NCI-H1105 (cell line): ENCODE data around the gene CELSR1.
A peak's percentile ranks its signal among the peaks of the same experiment; 100 is the strongest.

ENCODE experiments used
- DNase-seq: peaks from one replicate; lab custom pipeline; 2025; lab: John Stamatoyannopoulos, UW

Gene CELSR1

GRCh38 chr22:46574993-46575910, 37.8 kb upstream of the CELSR1 start:
- no peak for DNase-seq

- no peak for DNase-seq
Observed at GRCh38 chr22:46574438-46574992, 37.1 kb upstream of the CELSR1 start.

- DNase-seq: no peak
Observed at GRCh38 chr22:46573781-46574437, 36.5 kb upstream of the CELSR1 start.

- no peak for DNase-seq
Observed at GRCh38 chr22:46572911-46573780, 35.7 kb upstream of the CELSR1 start.

- no peak for DNase-seq
Observed at GRCh38 chr22:46571642-46572250, 34.3 kb upstream of the CELSR1 start.

GRCh38 chr22:46569848-46570695, 32.7 kb upstream of the CELSR1 start:
- no peak for DNase-seq

- DNase-seq: no peak
Observed at GRCh38 chr22:46569055-46569847, 31.8 kb upstream of the CELSR1 start.

GRCh38 chr22:46568102-46568809, 30.8 kb upstream of the CELSR1 start:
- DNase-seq: no peak

- DNase-seq: no peak
Observed at GRCh38 chr22:46567471-46567870, 30.1 kb upstream of the CELSR1 start.

- no peak for DNase-seq
Observed at GRCh38 chr22:46564084-46564714, 26.8 kb upstream of the CELSR1 start.

GRCh38 chr22:46563381-46564083, 26.1 kb upstream of the CELSR1 start:
- DNase-seq: peak; percentile 15

- peak; percentile 3 for DNase-seq
Observed at GRCh38 chr22:46561435-46561905, 24.1 kb upstream of the CELSR1 start.

- no peak for DNase-seq
Observed at GRCh38 chr22:46560696-46561295, 23.4 kb upstream of the CELSR1 start.

- DNase-seq: peak; percentile 11
Observed at GRCh38 chr22:46557736-46558480, 20.5 kb upstream of the CELSR1 start.

GRCh38 chr22:46556775-46557174, 19.4 kb upstream of the CELSR1 start:
- no peak for DNase-seq

GRCh38 chr22:46553189-46553588, 15.8 kb upstream of the CELSR1 start:
- DNase-seq: no peak

GRCh38 chr22:46551996-46552395, 14.6 kb upstream of the CELSR1 start:
- DNase-seq: no peak
